ENCODE data around the gene RIPOR3. TPM values are rescaled to one million over a fixed set of nuclear protein-coding genes. Genes with fewer than 3 reads are reported as not detected.

Gene RIPOR3
- total and polyA plus RNA-seq, 2 donors from 2014 or later = 10.5 to 14.6 TPM

DNA sequence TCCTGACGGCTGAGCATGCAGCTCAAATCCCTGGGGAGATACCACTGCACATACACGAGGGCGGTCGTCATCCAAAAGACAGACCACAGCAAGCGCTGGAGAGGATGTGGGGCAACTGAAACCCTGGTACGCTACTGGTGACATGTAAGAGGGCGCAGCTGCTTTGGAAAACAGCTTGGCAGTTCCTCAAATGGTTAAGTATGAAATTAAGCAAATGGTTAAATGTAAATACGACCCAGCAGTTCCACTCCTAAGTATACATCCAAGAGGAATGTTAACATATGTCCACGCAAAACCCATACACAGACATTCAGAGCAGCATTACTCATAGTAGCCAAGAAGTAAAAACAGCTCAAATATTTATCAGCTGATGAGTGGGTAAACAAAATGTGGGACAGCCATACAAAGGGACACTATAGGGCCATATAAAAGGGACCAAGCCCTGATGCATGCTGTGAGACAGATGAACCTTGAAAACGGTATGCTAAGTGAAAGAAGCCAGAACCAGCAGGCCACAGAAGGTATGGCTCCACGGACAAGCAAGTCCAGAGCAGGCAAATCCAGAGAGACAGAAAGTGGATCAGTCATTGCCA is 38.5 kb downstream of the RIPOR3 start:
- no peak overlapping the region for H3K27ac ChIP-seq (ENCODE audit: low read depth in 2 of 2, low read length in 2 of 2)
- TF ChIP-seq, protein P1, sequence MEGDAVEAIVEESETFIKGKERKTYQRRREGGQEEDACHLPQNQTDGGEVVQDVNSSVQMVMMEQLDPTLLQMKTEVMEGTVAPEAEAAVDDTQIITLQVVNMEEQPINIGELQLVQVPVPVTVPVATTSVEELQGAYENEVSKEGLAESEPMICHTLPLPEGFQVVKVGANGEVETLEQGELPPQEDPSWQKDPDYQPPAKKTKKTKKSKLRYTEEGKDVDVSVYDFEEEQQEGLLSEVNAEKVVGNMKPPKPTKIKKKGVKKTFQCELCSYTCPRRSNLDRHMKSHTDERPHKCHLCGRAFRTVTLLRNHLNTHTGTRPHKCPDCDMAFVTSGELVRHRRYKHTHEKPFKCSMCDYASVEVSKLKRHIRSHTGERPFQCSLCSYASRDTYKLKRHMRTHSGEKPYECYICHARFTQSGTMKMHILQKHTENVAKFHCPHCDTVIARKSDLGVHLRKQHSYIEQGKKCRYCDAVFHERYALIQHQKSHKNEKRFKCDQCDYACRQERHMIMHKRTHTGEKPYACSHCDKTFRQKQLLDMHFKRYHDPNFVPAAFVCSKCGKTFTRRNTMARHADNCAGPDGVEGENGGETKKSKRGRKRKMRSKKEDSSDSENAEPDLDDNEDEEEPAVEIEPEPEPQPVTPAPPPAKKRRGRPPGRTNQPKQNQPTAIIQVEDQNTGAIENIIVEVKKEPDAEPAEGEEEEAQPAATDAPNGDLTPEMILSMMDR (IDR thresholded peaks at IDR 0.05; ENCODE audit: borderline replicate concordance, extremely low read depth, insufficient read depth) = no peak
- intact Hi-C loops (cut with DNase I) = no loop called here
- DNase-seq = no peak
- peaks cover 0 to 8% (median 6%) of the 10 kb centered on the region in 3 donors for H3K4me1 ChIP-seq (ENCODE audit: control insufficient read depth in 2 of 3, insufficient read depth in 2 of 3, low read depth in 1 of 3, low read length in 3 of 3)
- H3K4me3 ChIP-seq (ENCODE audit: low read length in 3 of 3) = no peak overlapping the region
- H3K36me3 ChIP-seq (ENCODE audit: control insufficient read depth in 2 of 3, insufficient read depth in 3 of 3, low read length in 3 of 3) = no peaks in the 10 kb centered on the region
- H3K9me3 ChIP-seq (ENCODE audit: control insufficient read depth in 2 of 3, insufficient read depth in 1 of 3, low read length in 3 of 3) = no peaks in the 10 kb centered on the region
- H3K27me3 ChIP-seq (ENCODE audit: control insufficient read depth, insufficient read depth, low read length) = no peaks in the 10 kb centered on the region
- no peak overlapping the region for H3K9ac ChIP-seq (ENCODE audit: low read length in 3 of 3)
- no peak for FAIRE-seq

DNA sequence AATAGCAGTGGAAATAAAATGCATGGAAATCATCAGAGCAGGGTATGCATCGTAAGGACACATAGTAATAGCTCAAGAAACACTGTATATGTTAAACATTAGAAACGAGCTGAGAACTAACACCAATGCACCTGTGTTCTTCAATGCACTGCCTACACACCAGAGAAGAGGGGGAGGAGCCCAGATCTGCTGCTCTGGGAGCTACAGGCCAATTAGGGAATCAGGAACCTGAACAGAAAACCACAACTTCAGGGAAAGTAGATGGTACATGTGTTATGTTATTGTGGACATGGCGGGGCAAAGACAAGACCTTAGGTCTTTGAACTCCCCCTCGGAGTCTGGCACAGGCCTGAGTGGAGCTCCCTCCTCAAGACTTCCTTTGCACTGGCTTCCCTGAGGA is 39.7 kb downstream of the RIPOR3 start:
- no peaks in the 10 kb centered on the region for H3K9me3 ChIP-seq (ENCODE audit: control insufficient read depth in 2 of 3, insufficient read depth in 1 of 3, low read length in 3 of 3)
- no peaks in the 10 kb centered on the region for H3K36me3 ChIP-seq (ENCODE audit: control insufficient read depth in 2 of 3, insufficient read depth in 3 of 3, low read length in 3 of 3)
- intact Hi-C loops (cut with DNase I) = no loop called here
- no peaks in the 10 kb centered on the region for H3K27me3 ChIP-seq (ENCODE audit: control insufficient read depth, insufficient read depth, low read length)
- TF ChIP-seq, protein P1 (IDR thresholded peaks at IDR 0.05; ENCODE audit: borderline replicate concordance, extremely low read depth, insufficient read depth) = no peak
- peaks cover 0 to 8% (median 6%) of the 10 kb centered on the region in 3 donors for H3K4me1 ChIP-seq (ENCODE audit: control insufficient read depth in 2 of 3, insufficient read depth in 2 of 3, low read depth in 1 of 3, low read length in 3 of 3)
- DNase-seq = no peak
- no peak overlapping the region for H3K4me3 ChIP-seq (ENCODE audit: low read length in 3 of 3)
- FAIRE-seq = no peak
- no peak overlapping the region for H3K9ac ChIP-seq (ENCODE audit: low read length in 3 of 3)
- H3K27ac ChIP-seq (ENCODE audit: low read depth in 2 of 2, low read length in 2 of 2) = no peak overlapping the region

DNA sequence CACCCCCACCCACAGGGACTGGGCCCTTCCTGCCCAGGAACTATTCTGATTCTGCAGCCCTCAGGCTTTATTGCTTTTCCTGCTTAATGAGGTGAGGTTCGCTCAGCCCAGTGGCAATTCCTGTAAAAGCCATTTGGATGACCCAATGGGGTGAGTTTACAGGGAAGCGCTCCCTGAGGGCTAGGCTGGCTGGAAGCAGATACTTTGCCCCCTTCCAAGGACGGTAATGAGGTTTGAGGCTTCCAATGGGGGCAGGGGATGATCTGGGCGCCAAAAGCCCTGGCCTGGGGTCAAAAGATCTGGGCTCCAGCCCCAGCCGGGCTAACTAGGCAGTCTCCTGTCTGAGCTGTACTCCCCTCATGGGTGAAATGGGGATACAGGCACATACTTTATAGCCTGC is 41.8 kb downstream of the RIPOR3 start:
- H3K27ac ChIP-seq (ENCODE audit: low read depth in 2 of 2, low read length in 2 of 2) = peak overlapping the region in 1 of 2 donors; percentile 17
- intact Hi-C loops (cut with DNase I) = no loop called here
- DNase-seq (peak in 1 of 5 donors; percentile 49), FAIRE-seq (no peak)
- H3K36me3 ChIP-seq (ENCODE audit: control insufficient read depth in 2 of 3, insufficient read depth in 3 of 3, low read length in 3 of 3) = no peaks in the 10 kb centered on the region
- no peaks in the 10 kb centered on the region for H3K27me3 ChIP-seq (ENCODE audit: control insufficient read depth, insufficient read depth, low read length)
- H3K4me3 ChIP-seq (ENCODE audit: low read length in 3 of 3) = no peak overlapping the region
- H3K4me1 ChIP-seq (ENCODE audit: control insufficient read depth in 2 of 3, insufficient read depth in 2 of 3, low read depth in 1 of 3, low read length in 3 of 3) = peaks cover 0 to 22% (median 18%) of the 10 kb centered on the region in 3 donors
- H3K9me3 ChIP-seq (ENCODE audit: control insufficient read depth in 2 of 3, insufficient read depth in 1 of 3, low read length in 3 of 3) = no peaks in the 10 kb centered on the region
- no peak overlapping the region for H3K9ac ChIP-seq (ENCODE audit: low read length in 3 of 3)
- TF ChIP-seq, protein P1 (IDR thresholded peaks at IDR 0.05; ENCODE audit: borderline replicate concordance, extremely low read depth, insufficient read depth) = no peak

DNA sequence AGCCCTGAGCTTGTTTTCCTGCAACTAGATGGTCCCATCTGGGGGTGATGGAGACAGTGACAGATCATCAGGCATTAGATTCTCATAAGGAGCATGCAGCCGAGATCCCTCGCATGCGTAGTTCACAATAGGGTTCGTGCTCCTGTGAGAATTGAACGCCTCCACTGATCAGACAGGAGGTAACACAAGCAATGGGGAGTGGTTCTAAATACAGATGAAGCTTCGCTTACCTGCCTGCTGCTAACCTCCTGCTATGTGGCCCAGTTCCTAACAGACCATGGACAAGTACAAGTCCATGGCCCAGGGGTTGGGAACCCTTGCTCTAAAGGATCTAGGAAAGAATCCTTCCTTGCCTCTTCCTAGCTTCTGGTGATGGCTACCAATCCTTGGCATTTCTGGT is 42.7 kb downstream of the RIPOR3 start:
- H3K4me1 ChIP-seq (ENCODE audit: control insufficient read depth in 2 of 3, insufficient read depth in 2 of 3, low read depth in 1 of 3, low read length in 3 of 3) = peaks cover 0 to 22% (median 18%) of the 10 kb centered on the region in 3 donors
- DNase-seq (no peak), FAIRE-seq (no peak)
- TF ChIP-seq, protein P1 (IDR thresholded peaks at IDR 0.05; ENCODE audit: borderline replicate concordance, extremely low read depth, insufficient read depth) = no peak
- H3K27ac ChIP-seq (ENCODE audit: low read depth in 2 of 2, low read length in 2 of 2) = no peak overlapping the region
- no peaks in the 10 kb centered on the region for H3K9me3 ChIP-seq (ENCODE audit: control insufficient read depth in 2 of 3, insufficient read depth in 1 of 3, low read length in 3 of 3)
- H3K4me3 ChIP-seq (ENCODE audit: low read length in 3 of 3) = no peak overlapping the region
- no peak overlapping the region for H3K9ac ChIP-seq (ENCODE audit: low read length in 3 of 3)
- intact Hi-C loops (cut with DNase I) = no loop called here
- H3K36me3 ChIP-seq (ENCODE audit: control insufficient read depth in 2 of 3, insufficient read depth in 3 of 3, low read length in 3 of 3) = no peaks in the 10 kb centered on the region
- no peaks in the 10 kb centered on the region for H3K27me3 ChIP-seq (ENCODE audit: control insufficient read depth, insufficient read depth, low read length)

Measured in kidney (tissue), 14 donors.